Osteoblast (primary cell): ENCODE results near the gene FA2H. TPM values are rescaled to one million over a fixed set of nuclear protein-coding genes. Genes with fewer than 3 reads are reported as not detected.
A peak's percentile ranks its signal among the peaks of the same experiment; 100 is the strongest.

Experiments used
- DNase-seq: peaks from one replicate; pipeline ENCODE4 v3.0.0; 2011; ENCODE audit warnings: low spot score, mixed read lengths; ENCODE audit not compliant: insufficient read length; ENCODE audit errors: missing footprints
- H2AFZ ChIP-seq: 2 replicates; pipeline ENCODE4 v1.6.0; 2011; ENCODE audit warnings: mild to moderate bottlenecking, low read length
- H3K27ac ChIP-seq: 2 replicates; pipeline ENCODE4 v1.5.1; 2011; ENCODE audit warnings: mild to moderate bottlenecking, low read depth, low read length, moderate library complexity
- H3K27me3 ChIP-seq: 2 replicates; pipeline ENCODE4 v1.6.0; 2012; ENCODE audit warnings: mild to moderate bottlenecking, control low read depth, inconsistent platforms, low read length, moderate library complexity; ENCODE audit not compliant: insufficient read depth
- H3K36me3 ChIP-seq: 2 replicates; pipeline ENCODE4 v1.5.1; 2011; ENCODE audit warnings: mild to moderate bottlenecking, low read length, control low read depth, moderate library complexity; ENCODE audit not compliant: insufficient read depth
- H3K4me1 ChIP-seq: 2 replicates; pipeline ENCODE4 v1.5.1; 2011; ENCODE audit warnings: mild to moderate bottlenecking, low read length, control low read depth, moderate library complexity; ENCODE audit not compliant: insufficient read depth
- H3K4me2 ChIP-seq: 2 replicates; pipeline ENCODE4 v1.6.0; 2011; ENCODE audit warnings: mild to moderate bottlenecking, low read length; ENCODE audit not compliant: insufficient read depth
- H3K4me3 ChIP-seq: fragments of 200-600 bp; sonication (generic); 3 replicates; pipeline ENCODE4 v1.5.1; 2012; ENCODE audit warnings: mild to moderate bottlenecking, low read length, inconsistent platforms; ENCODE audit not compliant: insufficient read depth
- H3K79me2 ChIP-seq: 2 replicates; pipeline ENCODE4 v1.6.0; 2012; ENCODE audit warnings: mild to moderate bottlenecking, low read length, control low read depth, inconsistent platforms; ENCODE audit not compliant: insufficient read depth
- H3K9me3 ChIP-seq: 2 replicates; pipeline ENCODE4 v1.5.1; 2011; ENCODE audit warnings: low read depth, low read length, control low read depth
- H4K20me1 ChIP-seq: 2 replicates; pipeline ENCODE4 v1.6.0; 2012; ENCODE audit warnings: mild to moderate bottlenecking, low read length, control low read depth; ENCODE audit not compliant: insufficient read depth
- CTCF ChIP-seq: IDR thresholded peaks from 2 replicates; pipeline ENCODE4 v1.5.1; 2011; ENCODE audit warnings: mild to moderate bottlenecking, low read depth, low read length, moderate library complexity; ENCODE audit errors: extremely low read depth
- total RNA-seq: library from RNA; depleted of rRNA; stranded (reverse); fragments of >200 nt; gene quantifications from 2 replicates; pipeline ENCODE4 v1.2.3, GENCODE V29; 2012

Gene FA2H
- total RNA-seq, 1 donor: not detected

GRCh38 chr16:74736531-74737157 lies 38.0 kb downstream of the FA2H start:
- peak; percentile 72 for DNase-seq
- no peak overlapping the region for H3K4me2 ChIP-seq
- H3K27me3 ChIP-seq: no peaks in the 10 kb centered on the region
- H3K4me1 ChIP-seq: peaks cover 8% of the 10 kb centered on the region
- H3K36me3 ChIP-seq: no peaks in the 10 kb centered on the region
- H3K27ac ChIP-seq: no peak overlapping the region
- no peak overlapping the region for H3K4me3 ChIP-seq
- no peaks in the 10 kb centered on the region for H4K20me1 ChIP-seq
- no peak overlapping the region for H2AFZ ChIP-seq
- TF ChIP-seq CTCF: no peak
- no peaks in the 10 kb centered on the region for H3K79me2 ChIP-seq
- no peaks in the 10 kb centered on the region for H3K9me3 ChIP-seq

- no peak overlapping the region for H3K4me2 ChIP-seq
- DNase-seq: no peak
- TF ChIP-seq CTCF: no peak
- H2AFZ ChIP-seq: no peak overlapping the region
- no peaks in the 10 kb centered on the region for H3K27me3 ChIP-seq
- H3K4me3 ChIP-seq: no peak overlapping the region
- no peaks in the 10 kb centered on the region for H3K36me3 ChIP-seq
- H3K9me3 ChIP-seq: no peaks in the 10 kb centered on the region
- H3K79me2 ChIP-seq: no peaks in the 10 kb centered on the region
- no peaks in the 10 kb centered on the region for H3K4me1 ChIP-seq
- no peaks in the 10 kb centered on the region for H4K20me1 ChIP-seq
- no peak overlapping the region for H3K27ac ChIP-seq
Observed at GRCh38 chr16:74735554-74735953, 39.1 kb downstream of the FA2H start.

- no peak for DNase-seq
- H3K4me2 ChIP-seq: no peak overlapping the region
- TF ChIP-seq CTCF: no peak
- no peaks in the 10 kb centered on the region for H3K36me3 ChIP-seq
- H3K79me2 ChIP-seq: no peaks in the 10 kb centered on the region
- H3K27me3 ChIP-seq: no peaks in the 10 kb centered on the region
- H3K27ac ChIP-seq: no peak overlapping the region
- no peak overlapping the region for H3K4me3 ChIP-seq
- no peaks in the 10 kb centered on the region for H3K9me3 ChIP-seq
- H4K20me1 ChIP-seq: no peaks in the 10 kb centered on the region
- H2AFZ ChIP-seq: no peak overlapping the region
- H3K4me1 ChIP-seq: no peaks in the 10 kb centered on the region
Observed at GRCh38 chr16:74735162-74735452, 39.5 kb downstream of the FA2H start.

- Histone ChIP-seq H3K4me3 (no peak overlapping the region), H2AFZ (no peak overlapping the region), H3K36me3 (no peaks in the 10 kb centered on the region), H4K20me1 (no peaks in the 10 kb centered on the region), H3K9me3 (no peaks in the 10 kb centered on the region), H3K4me2 (no peak overlapping the region), H3K27ac (no peak overlapping the region), H3K27me3 (no peaks in the 10 kb centered on the region), H3K79me2 (no peaks in the 10 kb centered on the region), H3K4me1 (no peaks in the 10 kb centered on the region)
- DNase-seq: peak; percentile 83
- no peak for TF ChIP-seq CTCF
Observed at GRCh38 chr16:74734361-74735161, 40.1 kb downstream of the FA2H start.
